Stimulated activated naive B cell treated with anti-CD40 and anti-IgM and Interleukin-4, amounts not matched to agents 10 μg/mL and 1 μg/mL and 100 μg/mL, for 72 hours (primary cell): ENCODE measurements around the gene BUB1.
"Not testable (repeated sequence)": the region's sequence is repeated elsewhere in the genome, so short reads cannot be mapped to it uniquely, and the experiment has no call there.

Source experiments
- ATAC-seq, 2 donors: fragments of 150-1000 bp; cut with Tn5 transposase; replicated peaks; 2 replicates each; pipeline ENCODE4 v1.10.0; 2021; ENCODE audit warnings: moderate library complexity in 1 of 2
- DNase-seq: peaks from one replicate; pipeline ENCODE4 v3.0.0; 2021
- H3K27ac Mint-ChIP-seq: one replicate; pipeline ENCODE4 v1.8.0; 2022; ENCODE audit warnings: mild to moderate bottlenecking, mixed read lengths
- H3K27me3 Mint-ChIP-seq, 2 donors: one replicate each; pipeline ENCODE4 v1.8.0; 2022; ENCODE audit warnings: mixed read lengths in 2 of 2
- H3K36me3 Mint-ChIP-seq, 2 donors: one replicate each; pipeline ENCODE4 v1.8.0; 2022; ENCODE audit warnings: mixed read lengths in 2 of 2, mild to moderate bottlenecking in 1 of 2
- H3K4me1 Mint-ChIP-seq, 2 donors: one replicate each; pipeline ENCODE4 v1.8.0; 2022; ENCODE audit warnings: mixed read lengths in 2 of 2, mild to moderate bottlenecking in 1 of 2
- H3K4me3 Mint-ChIP-seq, 2 donors: one replicate each; pipeline ENCODE4 v1.8.0; 2022; ENCODE audit warnings: mild to moderate bottlenecking in 2 of 2, mixed read lengths in 2 of 2, moderate library complexity in 1 of 2
- H3K9me3 Mint-ChIP-seq, 2 donors: one replicate each; pipeline ENCODE4 v1.8.0; 2022; ENCODE audit warnings: mixed read lengths in 2 of 2, mild to moderate bottlenecking in 1 of 2

Gene BUB1

GRCh38 chr2:110655701-110656100 lies 22.2 kb downstream of the BUB1 start:
- Mint-ChIP-seq H3K4me3 (no peak overlapping the region), H3K27me3 (no peaks in the 10 kb centered on the region), H3K9me3 (no peaks in the 10 kb centered on the region), H3K27ac (no peak overlapping the region), H3K36me3 (peaks cover 23 to 34% of the 10 kb centered on the region in 2 donors), H3K4me1 (no peaks in the 10 kb centered on the region)
- no peak for DNase-seq
- ATAC-seq, result no peak

GRCh38 chr2:110653861-110654260 lies 24.0 kb downstream of the BUB1 start:
- no peaks in the 10 kb centered on the region for H3K4me1 Mint-ChIP-seq
- H3K27me3 Mint-ChIP-seq, result no peaks in the 10 kb centered on the region
- no peak for ATAC-seq
- DNase-seq, result no peak
- no peak overlapping the region for H3K27ac Mint-ChIP-seq
- peaks cover 19 to 29% of the 10 kb centered on the region in 2 donors for H3K36me3 Mint-ChIP-seq
- no peak overlapping the region for H3K4me3 Mint-ChIP-seq
- H3K9me3 Mint-ChIP-seq, result no peaks in the 10 kb centered on the region

GRCh38 chr2:110650346-110650745 lies 27.5 kb downstream of the BUB1 start:
- Mint-ChIP-seq H3K4me1 (no peaks in the 10 kb centered on the region), H3K27ac (no peak overlapping the region), H3K36me3 (peaks cover 6 to 14% of the 10 kb centered on the region in 2 donors), H3K9me3 (no peaks in the 10 kb centered on the region), H3K27me3 (no peaks in the 10 kb centered on the region), H3K4me3 (no peak overlapping the region)
- DNase-seq (no peak), ATAC-seq (no peak)

DNA sequence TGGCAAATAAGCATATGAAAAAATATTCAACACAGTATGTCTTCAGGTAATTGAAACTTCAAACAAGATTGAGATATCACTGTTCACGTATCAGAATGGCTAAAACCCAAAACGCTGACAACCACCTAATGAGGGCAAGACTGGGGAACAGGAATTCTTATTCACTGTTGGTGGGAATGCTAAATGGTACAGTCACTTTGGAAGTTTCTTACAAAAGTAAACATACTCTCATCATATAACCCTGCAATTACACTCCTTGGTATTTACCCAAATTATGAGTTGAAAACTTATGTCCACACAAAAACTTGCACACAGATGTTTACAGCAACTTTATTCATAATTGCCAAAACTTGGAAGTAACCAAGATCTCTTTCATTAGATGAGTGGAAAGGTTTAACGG lies 30.1 kb downstream of the BUB1 start:
- no peaks in the 10 kb centered on the region for H3K4me1 Mint-ChIP-seq
- no peak for ATAC-seq

DNA sequence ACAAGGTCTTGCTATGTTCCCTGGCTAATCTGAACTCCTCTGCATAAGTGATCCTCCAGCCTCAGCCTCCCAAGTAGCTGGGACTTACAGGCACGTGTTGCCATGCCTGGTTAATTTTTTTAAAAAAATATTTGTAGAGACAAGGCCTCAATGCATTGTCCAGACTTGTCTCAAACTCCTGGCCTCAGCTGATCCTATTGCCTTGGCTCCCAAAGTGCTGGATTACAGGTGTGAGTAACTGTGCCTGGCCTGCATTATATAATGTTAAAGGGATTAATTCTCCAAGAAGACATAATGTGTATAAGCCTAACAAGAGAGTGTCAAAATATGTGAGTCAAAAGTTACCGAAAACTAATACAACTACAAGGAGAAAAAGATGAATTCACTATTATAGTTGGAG lies 32.2 kb downstream of the BUB1 start:
- no peaks in the 10 kb centered on the region for H3K4me1 Mint-ChIP-seq
- H3K9me3 Mint-ChIP-seq, result no peaks in the 10 kb centered on the region
- H3K36me3 Mint-ChIP-seq, result peaks cover 7 to 13% of the 10 kb centered on the region in 2 donors
- no peak for DNase-seq
- no peaks in the 10 kb centered on the region for H3K27me3 Mint-ChIP-seq
- no peak overlapping the region for H3K4me3 Mint-ChIP-seq
- H3K27ac Mint-ChIP-seq, result no peak overlapping the region
- no peak for ATAC-seq

More for the DNA sequence above, 30.1 kb downstream of the BUB1 start:
- Mint-ChIP-seq H3K4me3 (no peak overlapping the region), H3K27ac (no peak overlapping the region), H3K36me3 (peaks cover 0 to 4% of the 10 kb centered on the region in 2 donors), H3K27me3 (no peaks in the 10 kb centered on the region), H3K9me3 (no peaks in the 10 kb centered on the region)
- DNase-seq, result no peak

- Mint-ChIP-seq H3K27me3 (no peaks in the 10 kb centered on the region), H3K36me3 (peaks cover 10% of the 10 kb centered on the region in 2 donors), H3K4me1 (no peaks in the 10 kb centered on the region), H3K9me3 (no peaks in the 10 kb centered on the region), H3K4me3 (no peak overlapping the region), H3K27ac (no peak overlapping the region)
- DNase-seq (no peak), ATAC-seq (no peak)
Observed at GRCh38 chr2:110644357-110644756, 33.5 kb downstream of the BUB1 start.

DNA sequence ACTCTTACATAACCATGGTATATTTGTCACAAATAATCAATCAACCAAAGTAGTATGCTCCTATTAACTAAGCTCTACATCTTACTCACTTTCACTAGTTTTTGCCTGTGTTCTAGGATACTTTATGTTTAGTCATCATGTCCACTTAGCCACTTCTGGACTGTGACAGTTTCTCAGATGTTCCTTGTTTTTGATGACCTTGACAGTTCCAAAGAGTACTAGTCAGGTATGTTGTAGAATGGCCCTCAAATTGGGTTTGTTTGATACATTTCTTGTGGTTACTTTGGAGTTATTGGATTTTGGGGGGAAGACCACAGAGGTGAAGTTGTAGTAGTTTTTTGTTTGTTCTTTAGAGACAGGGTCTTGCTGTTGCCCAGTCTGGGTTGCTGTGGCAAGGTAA lies 35.5 kb downstream of the BUB1 start:
- H3K36me3 Mint-ChIP-seq, result peaks cover 10 to 11% of the 10 kb centered on the region in 2 donors
- ATAC-seq, result no peak

GRCh38 chr2:110639972-110640371 lies 37.9 kb downstream of the BUB1 start:
- Mint-ChIP-seq H3K36me3 (peaks cover 10 to 15% of the 10 kb centered on the region in 2 donors), H3K27ac (no peak overlapping the region), H3K27me3 (no peaks in the 10 kb centered on the region), H3K9me3 (no peaks in the 10 kb centered on the region), H3K4me3 (no peak overlapping the region), H3K4me1 (no peaks in the 10 kb centered on the region)
- DNase-seq (no peak), ATAC-seq (no peak)

More for the DNA sequence above, 35.5 kb downstream of the BUB1 start:
- Mint-ChIP-seq H3K27me3 (no peaks in the 10 kb centered on the region), H3K4me1 (no peaks in the 10 kb centered on the region), H3K9me3 (no peaks in the 10 kb centered on the region), H3K27ac (no peak overlapping the region), H3K4me3 (no peak overlapping the region)
- DNase-seq, result no peak

DNA sequence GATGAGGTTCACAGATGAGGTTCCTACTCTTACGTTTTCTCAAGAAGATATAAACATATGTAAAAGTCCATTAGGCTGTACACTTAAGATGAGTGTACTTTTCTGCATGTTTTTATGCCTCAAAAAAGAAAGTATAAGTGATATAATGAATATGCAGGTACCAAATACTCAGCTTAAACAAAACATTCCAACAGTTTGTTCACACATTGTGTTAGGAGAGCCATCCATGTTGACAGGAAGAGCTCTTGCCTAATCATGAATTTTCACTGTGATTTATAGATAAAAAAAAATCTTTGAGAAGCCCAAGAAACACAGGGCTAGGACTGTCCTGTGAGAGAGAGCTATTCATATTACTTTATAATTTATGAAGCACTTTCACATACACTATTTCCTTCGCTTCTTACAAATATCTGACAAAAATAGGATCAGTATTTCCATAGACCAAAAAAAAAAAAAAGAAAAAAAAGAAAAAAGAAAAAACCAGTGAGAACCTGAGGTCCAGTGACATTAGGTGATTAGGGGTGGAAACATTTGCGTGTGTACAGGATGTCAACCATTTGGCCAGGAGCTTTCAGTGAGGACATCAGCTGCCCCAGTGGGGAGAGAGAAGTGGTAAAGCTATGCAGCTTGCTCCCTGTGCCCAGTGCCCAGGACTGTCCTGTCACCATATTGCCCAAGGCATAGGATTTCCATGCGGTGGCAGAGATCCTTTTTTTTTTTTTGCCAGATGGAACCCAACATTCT lies 38.7 kb downstream of the BUB1 start:
- Mint-ChIP-seq H3K27ac (no peak overlapping the region), H3K27me3 (no peaks in the 10 kb centered on the region), H3K9me3 (no peaks in the 10 kb centered on the region), H3K4me1 (no peaks in the 10 kb centered on the region), H3K36me3 (peaks cover 10 to 15% of the 10 kb centered on the region in 2 donors), H3K4me3 (no peak overlapping the region)
- ATAC-seq, result no peak
- no peak for DNase-seq

GRCh38 chr2:110638004-110638403 lies 39.9 kb downstream of the BUB1 start:
- H3K27me3 Mint-ChIP-seq, result no peaks in the 10 kb centered on the region
- no peak for DNase-seq
- H3K9me3 Mint-ChIP-seq, result no peaks in the 10 kb centered on the region
- H3K27ac Mint-ChIP-seq, result no peak overlapping the region
- H3K4me1 Mint-ChIP-seq, result no peaks in the 10 kb centered on the region
- peaks cover 13 to 18% of the 10 kb centered on the region in 2 donors for H3K36me3 Mint-ChIP-seq
- H3K4me3 Mint-ChIP-seq, result no peak overlapping the region
- no peak for ATAC-seq

DNA sequence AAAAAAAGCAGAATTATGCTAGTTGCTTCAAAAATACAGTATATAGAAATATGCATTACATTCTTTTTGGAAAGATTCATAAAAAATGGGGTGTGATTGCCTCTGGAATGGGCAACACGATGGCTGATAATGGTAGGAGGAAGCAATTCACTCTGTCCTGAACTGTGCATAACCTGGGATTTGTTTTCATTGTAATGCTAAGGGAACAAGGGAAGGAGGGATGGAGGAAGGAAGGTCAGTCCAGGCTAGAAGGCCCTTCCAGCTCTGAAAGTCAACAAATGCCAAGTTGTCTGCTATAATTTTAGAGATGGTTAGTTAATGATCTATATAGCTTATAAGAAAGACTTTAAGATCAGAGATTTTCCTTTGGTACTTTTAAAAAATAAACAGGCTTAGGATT lies 40.8 kb downstream of the BUB1 start:
- Mint-ChIP-seq H3K36me3 (peaks cover 10 to 13% of the 10 kb centered on the region in 2 donors), H3K4me3 (no peak overlapping the region), H3K4me1 (no peaks in the 10 kb centered on the region), H3K9me3 (no peaks in the 10 kb centered on the region), H3K27ac (no peak overlapping the region), H3K27me3 (no peaks in the 10 kb centered on the region)
- ATAC-seq (no peak), DNase-seq (no peak)

GRCh38 chr2:110635949-110636628 lies 41.8 kb downstream of the BUB1 start:
- not testable (repeated sequence) for H3K27me3 Mint-ChIP-seq, H3K4me3 Mint-ChIP-seq, H3K4me1 Mint-ChIP-seq, H3K27ac Mint-ChIP-seq, H3K9me3 Mint-ChIP-seq, DNase-seq, ATAC-seq
- H3K36me3 Mint-ChIP-seq, result peaks cover 10 to 13% of the 10 kb centered on the region in 2 donors

DNA sequence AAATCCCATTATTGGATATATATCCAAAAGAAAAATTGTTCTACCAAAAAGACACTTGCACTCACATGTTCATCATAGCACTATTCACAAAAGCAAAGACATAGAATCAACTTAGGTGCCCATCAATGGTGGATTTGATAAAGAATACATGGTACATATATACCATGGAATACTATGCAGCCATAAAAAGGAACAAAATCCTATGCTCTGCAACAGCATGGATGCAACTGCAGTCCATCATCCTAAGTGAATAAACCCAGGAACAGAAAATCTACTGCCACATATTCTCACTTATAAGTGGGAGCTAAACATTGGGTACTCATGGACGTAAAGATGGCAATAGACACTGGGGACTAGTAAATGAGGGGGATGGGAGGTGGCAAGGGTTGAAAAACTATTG lies 50.5 kb downstream of the BUB1 start:
- not testable (repeated sequence) for ATAC-seq, H3K4me1 Mint-ChIP-seq, H3K9me3 Mint-ChIP-seq, H3K27me3 Mint-ChIP-seq, H3K36me3 Mint-ChIP-seq, DNase-seq, H3K4me3 Mint-ChIP-seq, H3K27ac Mint-ChIP-seq

DNA sequence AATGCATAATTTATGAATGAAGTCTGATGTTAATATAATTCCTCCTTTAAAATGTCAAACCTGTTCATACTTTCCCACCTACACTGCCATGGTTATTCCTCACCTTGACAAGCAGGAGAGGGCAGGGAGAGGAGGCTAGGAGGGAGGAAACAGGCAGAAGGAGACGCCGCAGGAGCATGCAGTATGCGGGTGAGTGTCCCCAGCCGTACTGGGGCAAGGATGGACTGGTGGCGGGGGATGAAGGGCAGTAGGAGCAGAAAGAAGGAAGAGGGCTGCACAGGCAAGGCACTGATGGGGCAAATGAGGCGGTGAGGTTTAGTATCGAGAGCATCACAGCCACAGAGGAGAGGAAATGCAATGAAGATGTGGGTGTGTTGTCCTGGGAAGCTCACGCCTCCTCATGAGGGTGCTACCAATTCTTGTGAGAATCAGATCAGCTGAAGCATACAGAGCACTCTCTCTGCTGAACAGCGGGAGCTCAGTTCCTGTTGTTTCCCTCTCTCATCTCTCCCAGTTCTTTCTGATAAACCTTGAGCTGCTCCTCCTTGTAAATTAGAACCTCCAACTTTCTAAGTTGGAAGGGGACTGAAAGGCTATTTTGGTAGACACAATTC lies 58.4 kb downstream of the BUB1 start:
- not testable (repeated sequence) for H3K4me1 Mint-ChIP-seq, H3K27me3 Mint-ChIP-seq, H3K9me3 Mint-ChIP-seq, ATAC-seq, H3K27ac Mint-ChIP-seq, DNase-seq, H3K4me3 Mint-ChIP-seq, H3K36me3 Mint-ChIP-seq

DNA sequence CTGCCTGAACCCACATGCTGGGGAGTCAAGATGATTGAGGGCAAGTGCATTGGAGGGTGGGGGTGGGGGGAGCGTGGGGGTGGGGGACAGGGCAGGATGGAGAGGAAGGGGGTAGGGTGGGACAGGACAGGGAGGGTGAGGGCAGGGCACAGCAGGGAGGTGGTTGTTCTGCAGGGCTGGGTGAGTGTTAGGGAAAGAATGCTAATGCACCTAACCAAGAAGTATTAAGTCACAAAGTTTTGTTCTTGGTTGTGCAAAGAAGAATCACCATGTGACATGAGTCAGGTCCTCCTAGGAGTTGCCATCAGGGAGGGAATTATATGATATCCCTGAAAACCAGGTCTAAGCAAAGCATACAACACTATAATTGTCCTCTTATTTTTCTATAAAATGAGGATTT lies 63.9 kb downstream of the BUB1 start:
- H3K9me3 Mint-ChIP-seq, H3K4me1 Mint-ChIP-seq, H3K4me3 Mint-ChIP-seq, H3K27ac Mint-ChIP-seq, H3K27me3 Mint-ChIP-seq, H3K36me3 Mint-ChIP-seq, ATAC-seq, DNase-seq: not testable (repeated sequence)
